ENCODE measurements around the gene PRODH2.

GRCh38 chr19:35860436-35860817, 47.8 kb upstream of the PRODH2 start:
- TF ChIP-seq CTCF (conservative IDR thresholded peaks at IDR 0.05; ENCODE audit: low read length), result no peak
- no peak for TF ChIP-seq EZH2phosphoT487 (IDR thresholded peaks at IDR 0.05; ENCODE audit: borderline replicate concordance)

Data from Loucy (cell line).